Suprapubic skin (tissue), 3 donors: Measurements from ENCODE around the gene INSR.

ENCODE experiments used
- POLR2A ChIP-seq, 2 donors: fragments of 450-650 bp; IDR thresholded peaks; one replicate each; pipeline ENCODE4 v1.6.1; 2017; ENCODE audit warnings: antibody characterized with exemption in 2 of 2, mild to moderate bottlenecking in 2 of 2, moderate library complexity in 2 of 2
- TF ChIP-seq, protein P1 (sequence below), 2 donors: fragments of 200-600 bp in 1 of 2; fragments of 450-650 bp in 1 of 2; sonication (generic) in 1 of 2; IDR thresholded peaks; one replicate each; pipeline ENCODE4 v1.5.1; 2016 to 2019; ENCODE audit warnings: antibody characterized with exemption in 2 of 2, mild to moderate bottlenecking in 1 of 2, moderate library complexity in 1 of 2

DNA sequence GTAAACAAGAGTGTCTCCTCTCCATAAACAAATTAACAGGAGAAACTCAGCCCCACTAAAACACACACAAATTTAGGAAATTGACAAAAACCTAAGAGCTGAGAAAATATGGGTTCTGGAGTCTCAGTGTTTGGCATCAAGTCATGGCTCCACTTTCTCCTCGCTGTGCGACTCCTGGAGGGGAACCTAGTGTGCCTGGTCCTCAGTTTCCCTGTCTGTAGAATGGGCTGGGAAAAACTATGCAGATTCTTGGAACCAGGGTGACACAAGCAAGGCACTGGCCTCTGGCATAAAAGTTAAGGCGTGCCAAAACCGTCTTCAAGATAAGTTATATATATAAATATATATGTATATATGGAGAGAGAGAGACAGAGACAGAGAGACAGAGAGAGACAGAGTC lies 83.9 kb downstream of the INSR start:
- TF ChIP-seq, protein P1, sequence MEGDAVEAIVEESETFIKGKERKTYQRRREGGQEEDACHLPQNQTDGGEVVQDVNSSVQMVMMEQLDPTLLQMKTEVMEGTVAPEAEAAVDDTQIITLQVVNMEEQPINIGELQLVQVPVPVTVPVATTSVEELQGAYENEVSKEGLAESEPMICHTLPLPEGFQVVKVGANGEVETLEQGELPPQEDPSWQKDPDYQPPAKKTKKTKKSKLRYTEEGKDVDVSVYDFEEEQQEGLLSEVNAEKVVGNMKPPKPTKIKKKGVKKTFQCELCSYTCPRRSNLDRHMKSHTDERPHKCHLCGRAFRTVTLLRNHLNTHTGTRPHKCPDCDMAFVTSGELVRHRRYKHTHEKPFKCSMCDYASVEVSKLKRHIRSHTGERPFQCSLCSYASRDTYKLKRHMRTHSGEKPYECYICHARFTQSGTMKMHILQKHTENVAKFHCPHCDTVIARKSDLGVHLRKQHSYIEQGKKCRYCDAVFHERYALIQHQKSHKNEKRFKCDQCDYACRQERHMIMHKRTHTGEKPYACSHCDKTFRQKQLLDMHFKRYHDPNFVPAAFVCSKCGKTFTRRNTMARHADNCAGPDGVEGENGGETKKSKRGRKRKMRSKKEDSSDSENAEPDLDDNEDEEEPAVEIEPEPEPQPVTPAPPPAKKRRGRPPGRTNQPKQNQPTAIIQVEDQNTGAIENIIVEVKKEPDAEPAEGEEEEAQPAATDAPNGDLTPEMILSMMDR (IDR thresholded peaks at IDR 0.05) = no peak
- no peak for TF ChIP-seq POLR2A (IDR thresholded peaks at IDR 0.05)
